ENCODE data around the gene GALNT10.

DNA sequence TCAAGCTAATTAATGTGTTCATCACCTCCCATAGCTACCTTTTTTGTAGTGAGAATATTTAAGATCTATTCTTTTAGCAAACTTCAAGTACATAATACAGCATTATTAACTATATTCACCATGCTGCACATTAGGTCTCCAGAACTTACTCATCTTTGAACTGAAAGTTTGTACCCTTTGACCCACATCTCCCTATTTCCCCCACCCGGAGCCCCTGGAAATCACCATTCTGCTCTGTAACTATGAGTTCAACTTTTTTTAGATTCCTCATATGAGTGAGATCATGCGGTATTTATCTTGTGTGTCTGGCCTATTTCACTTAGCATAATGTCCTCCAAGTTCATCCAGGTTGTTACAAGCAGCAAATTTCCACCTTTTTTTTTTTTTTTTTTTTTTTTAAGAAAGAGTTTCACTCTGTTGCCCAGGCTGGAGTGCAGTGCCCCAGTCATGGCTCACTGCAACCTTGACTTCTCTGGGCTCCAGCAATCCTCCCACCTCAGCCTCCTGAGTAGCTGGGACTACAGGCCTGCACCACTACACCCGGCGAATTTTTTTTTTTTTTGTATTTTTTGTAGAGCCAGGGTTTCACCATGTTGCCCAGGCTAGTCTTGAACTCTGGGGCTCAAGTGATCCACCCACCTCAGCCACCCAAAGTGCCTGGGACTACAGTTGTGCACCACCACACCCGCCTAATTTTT lies 154.9 kb downstream of the GALNT10 start:
- TF ChIP-seq, protein P1, sequence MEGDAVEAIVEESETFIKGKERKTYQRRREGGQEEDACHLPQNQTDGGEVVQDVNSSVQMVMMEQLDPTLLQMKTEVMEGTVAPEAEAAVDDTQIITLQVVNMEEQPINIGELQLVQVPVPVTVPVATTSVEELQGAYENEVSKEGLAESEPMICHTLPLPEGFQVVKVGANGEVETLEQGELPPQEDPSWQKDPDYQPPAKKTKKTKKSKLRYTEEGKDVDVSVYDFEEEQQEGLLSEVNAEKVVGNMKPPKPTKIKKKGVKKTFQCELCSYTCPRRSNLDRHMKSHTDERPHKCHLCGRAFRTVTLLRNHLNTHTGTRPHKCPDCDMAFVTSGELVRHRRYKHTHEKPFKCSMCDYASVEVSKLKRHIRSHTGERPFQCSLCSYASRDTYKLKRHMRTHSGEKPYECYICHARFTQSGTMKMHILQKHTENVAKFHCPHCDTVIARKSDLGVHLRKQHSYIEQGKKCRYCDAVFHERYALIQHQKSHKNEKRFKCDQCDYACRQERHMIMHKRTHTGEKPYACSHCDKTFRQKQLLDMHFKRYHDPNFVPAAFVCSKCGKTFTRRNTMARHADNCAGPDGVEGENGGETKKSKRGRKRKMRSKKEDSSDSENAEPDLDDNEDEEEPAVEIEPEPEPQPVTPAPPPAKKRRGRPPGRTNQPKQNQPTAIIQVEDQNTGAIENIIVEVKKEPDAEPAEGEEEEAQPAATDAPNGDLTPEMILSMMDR (IDR thresholded peaks at IDR 0.05): no peak
- TF ChIP-seq POLR2A (IDR thresholded peaks at IDR 0.05): no peak

Data from body of pancreas (tissue), 4 donors.